A549 (cell line): ENCODE measurements around the gene KLK7. TPM values are rescaled to one million over a fixed set of nuclear protein-coding genes. Genes with fewer than 3 reads are reported as not detected.

Source experiments
- ATAC-seq, 2 experiments: fragments of 200-7000 bp in 1 of 2; fragments of >200 bp in 1 of 2; cut with Nextera tagmentation in 1 of 2; cut with Tn5 transposase in 1 of 2; 3 replicates each; pipeline versions ENCODE4 v1.8.0 to v1.9.1; 2018 to 2020; ENCODE audit warnings: mild to moderate bottlenecking in 1 of 2, moderate library complexity in 1 of 2
- CTCF ChIA-PET: fragments of 300-600 bp; sonication (Branson Sonifier 250); formaldehyde crosslinking; extraction: SDS; loops from one replicate; lab custom pipeline; 2021; ENCODE audit warnings: antibody characterized with exemption, inconsistent platforms; lab: Yijun Ruan, JAX
- POLR2A ChIA-PET: fragments of 350-600 bp; formaldehyde crosslinking; extraction: SDS; loops from one replicate; lab custom pipeline; 2021; ENCODE audit warnings: antibody characterized with exemption, inconsistent platforms; lab: Yijun Ruan, JAX
- DNase-seq, 2 experiments: peaks; one replicate each; pipeline versions ENCODE4 v3.0.0 to v3.0.0-alpha.2; 2011 to 2016; ENCODE audit warnings: low read depth in 1 of 2, low spot score in 1 of 2
- FAIRE-seq: peaks from 2 replicates; lab custom pipeline; 2011; peaks lifted over from hg19 to GRCh38; lab: Jason Lieb, UNC
- H3K27ac ChIP-seq, 2 experiments: fragments of >200 bp; sonication (Bioruptor Twin); formaldehyde crosslinking; 3 replicates each; pipeline ENCODE4 v1.5.1; 2016 to 2017
- H3K4me1 ChIP-seq: fragments of >200 bp; sonication (Bioruptor Twin); formaldehyde crosslinking; 3 replicates; pipeline ENCODE4 v1.6.1; 2016
- H3K4me2 ChIP-seq: fragments of >200 bp; sonication (Bioruptor Twin); formaldehyde crosslinking; 3 replicates; pipeline ENCODE4 v1.6.1; 2016
- H3K4me3 ChIP-seq: fragments of >200 bp; sonication (Bioruptor Twin); formaldehyde crosslinking; 3 replicates; pipeline ENCODE4 v1.5.1; 2016
- H3K9me3 ChIP-seq: fragments of >200 bp; sonication (Bioruptor Twin); formaldehyde crosslinking; 3 replicates; pipeline ENCODE4 v1.6.1; 2016
- ATOH8 ChIP-seq: fragments of 250-450 bp; sonication (Bioruptor Pico); IDR thresholded peaks from 2 replicates; pipeline ENCODE4 v1.5.0; 2020; ENCODE audit warnings: low read depth, mild to moderate bottlenecking, moderate library complexity
- CEBPB ChIP-seq, 2 experiments: fragments of >200 bp in 1 of 2; sonication (Bioruptor Twin) in 1 of 2; formaldehyde crosslinking in 1 of 2; IDR thresholded peaks; 2 replicates each; pipeline ENCODE4 v1.6.1; 2012 to 2016
- CHD2 ChIP-seq: fragments of 150-350 bp; IDR thresholded peaks from 2 replicates; pipeline ENCODE4 v1.6.1; 2014; ENCODE audit warnings: low read length; ENCODE audit not compliant: partially characterized antibody
- EP300 ChIP-seq, 2 experiments: fragments of >200 bp; sonication (Bioruptor Twin); formaldehyde crosslinking; IDR thresholded peaks; 2 replicates in 1 of 2; 3 replicates in 1 of 2; pipeline ENCODE4 v1.6.1; 2016 to 2017
- FOSB ChIP-seq: fragments of 250-450 bp; sonication (Bioruptor Pico); IDR thresholded peaks from 2 replicates; pipeline ENCODE4 v1.5.0; 2020; ENCODE audit warnings: mild to moderate bottlenecking, moderate library complexity
- FOSL2 ChIP-seq, 2 experiments: fragments of 450-650 bp in 1 of 2; fragments of >200 bp in 1 of 2; sonication (Bioruptor Twin) in 1 of 2; formaldehyde crosslinking; IDR thresholded peaks; 2 replicates each; pipeline versions ENCODE4 v1.5.0 to v1.6.1; 2016 to 2020; ENCODE audit warnings: mild to moderate bottlenecking in 1 of 2, moderate library complexity in 1 of 2
- FOXS1 ChIP-seq: fragments of 250-450 bp; sonication (Bioruptor Pico); IDR thresholded peaks from 2 replicates; pipeline ENCODE4 v1.5.0; 2020; ENCODE audit warnings: mild to moderate bottlenecking, moderate library complexity
- HOXB13 ChIP-seq: fragments of 250-450 bp; sonication (Bioruptor Pico); IDR thresholded peaks from 2 replicates; pipeline ENCODE4 v1.5.0; 2020; ENCODE audit warnings: low read depth, mild to moderate bottlenecking, moderate library complexity
- HOXB5 ChIP-seq: fragments of 250-450 bp; sonication (Bioruptor Pico); IDR thresholded peaks from 2 replicates; pipeline ENCODE4 v1.5.0; 2020; ENCODE audit warnings: mild to moderate bottlenecking, moderate library complexity
- KDM1A ChIP-seq: fragments of 200-600 bp; sonication (generic); IDR thresholded peaks from 2 replicates; pipeline ENCODE4 v1.6.1; 2016; ENCODE audit warnings: low read depth, mild to moderate bottlenecking
- MAFK ChIP-seq: fragments of 450-650 bp; IDR thresholded peaks from 2 replicates; pipeline ENCODE4 v1.6.1; 2014; ENCODE audit not compliant: partially characterized antibody
- MAX ChIP-seq: IDR thresholded peaks from 2 replicates; pipeline ENCODE4 v1.6.1; 2012
- MAZ ChIP-seq: fragments of 150-350 bp; IDR thresholded peaks from 2 replicates; pipeline ENCODE4 v1.6.1; 2014; ENCODE audit warnings: antibody characterized with exemption, low read depth, low read length, borderline replicate concordance
- MYC ChIP-seq: IDR thresholded peaks from 2 replicates; pipeline ENCODE4 v1.6.1; 2012; ENCODE audit warnings: mild to moderate bottlenecking, inconsistent platforms, low read length, improper control_type of control experiment, borderline replicate concordance
- POLR2A ChIP-seq: IDR thresholded peaks from 2 replicates; pipeline ENCODE4 v1.6.1; 2012; ENCODE audit warnings: mild to moderate bottlenecking, low read length
- POLR2AphosphoS2 ChIP-seq: conservative IDR thresholded peaks from 2 replicates; pipeline ENCODE4 v1.6.1; 2012; ENCODE audit warnings: low read length, improper control_type of control experiment, inconsistent platforms
- RAD21 ChIP-seq, 2 experiments: fragments of >200 bp in 1 of 2; sonication (Bioruptor Twin) in 1 of 2; formaldehyde crosslinking in 1 of 2; IDR thresholded peaks in 1 of 2; conservative IDR thresholded peaks in 1 of 2; 2 replicates in 1 of 2; 3 replicates in 1 of 2; pipeline ENCODE4 v1.6.1; 2012 to 2018; ENCODE audit warnings: inconsistent platforms in 1 of 2
- RCOR1 ChIP-seq: fragments of 150-350 bp; IDR thresholded peaks from 2 replicates; pipeline ENCODE4 v1.6.1; 2014; ENCODE audit warnings: antibody characterized with exemption, low read length, low read depth
- SMC3 ChIP-seq: fragments of >200 bp; sonication (Bioruptor Twin); formaldehyde crosslinking; IDR thresholded peaks from 3 replicates; pipeline ENCODE4 v1.6.1; 2018; ENCODE audit warnings: inconsistent platforms
- SREBF2 ChIP-seq: fragments of 450-650 bp; IDR thresholded peaks from 2 replicates; pipeline ENCODE4 v1.6.1; 2014; ENCODE audit warnings: mild to moderate bottlenecking, moderate library complexity
- TP53 ChIP-seq: fragments of 250-450 bp; sonication (Bioruptor Pico); IDR thresholded peaks from 2 replicates; pipeline ENCODE4 v1.5.0; 2021; ENCODE audit warnings: mild to moderate bottlenecking, moderate library complexity
- USF2 ChIP-seq: fragments of 450-650 bp; IDR thresholded peaks from 2 replicates; pipeline ENCODE4 v1.6.1; 2014; ENCODE audit warnings: antibody characterized with exemption
- ZFP36 ChIP-seq: fragments of 450-650 bp; IDR thresholded peaks from 2 replicates; pipeline ENCODE4 v1.6.1; 2014; ENCODE audit warnings: borderline replicate concordance; ENCODE audit not compliant: partially characterized antibody
- ZSCAN20 ChIP-seq: fragments of 250-450 bp; sonication (Bioruptor Pico); IDR thresholded peaks from 2 replicates; pipeline ENCODE4 v1.8.0; 2022; ENCODE audit warnings: mild to moderate bottlenecking, moderate library complexity
- WGBS: methylation state at CpG from one replicate; pipeline ENCODE4 v1.1.6; 2017; ENCODE audit errors: missing lambda C conversion rate; 5-methylcytosine and 5-hydroxymethylcytosine counted together
- polyA plus RNA-seq, 4 experiments: library from polyadenylated mRNA; depleted of rRNA in 3 of 4; stranded (reverse); fragments of >200 nt; fragmentation: RNase III in 1 of 4; extraction: RNeasy Plus Mini Kit Qiagen cat#74134 plus additional on column Dnase treatment in 1 of 4; gene quantifications; 2 replicates in 3 of 4; 3 replicates in 1 of 4; pipeline ENCODE4 v1.2.3, GENCODE V29; 2011 to 2017

The KLK7 gene
- polyA plus RNA-seq, 2 of the 4 experiments (the other 2 are of a cell fraction) = not detected

- ChIA-PET POLR2A (no interaction called here), CTCF (interaction anchor here (0.6 to 4.0 kb wide), 7 partner anchors 9 to 165 kb away, joined by 3 to 21 read pairs (median 3); no protein-coding TSS in a partner anchor)
- H3K4me3 ChIP-seq = peak overlapping the region; percentile 35
- TF ChIP-seq ZFP36 (no peak), CEBPB (IDR thresholded peaks at IDR 0.05) (no peak), POLR2A (no peak), RCOR1 (no peak), TP53 (no peak), SREBF2 (no peak), FOSL2 (IDR thresholded peaks at IDR 0.05) (no peak), FOSL2 (CRISPR knock-in tag; IDR thresholded peaks at IDR 0.05) (peak; percentile 62), FOXS1 (CRISPR knock-in tag) (no peak), USF2 (peak; percentile 64), CHD2 (no peak), FOSB (CRISPR knock-in tag) (no peak), HOXB13 (no peak), ZSCAN20 (CRISPR knock-in tag) (no peak), KDM1A (no peak), POLR2AphosphoS2 (no peak), MAFK (no peak), MAX (0 out of 2 replicates have a peak, but pooled peaks have one; percentile 35)
- no peaks in the 10 kb centered on the region for H3K9me3 ChIP-seq
- ATAC-seq (peak; percentile 74 to 89), DNase-seq (peak; percentile 92 to 94), FAIRE-seq (no peak)
- 36% methylated on average over 41 of the region's 42 CpGs for WGBS
- no peak overlapping the region for H3K27ac ChIP-seq
- peak overlapping the region; percentile 79 for H3K4me2 ChIP-seq
- H3K4me1 ChIP-seq = peaks cover 6% of the 10 kb centered on the region; the same call in 2 of the 3 replicates
These were observed 19.0 kb upstream of the KLK7 start for GRCh38 chr19:51002542-51003311.

- peak overlapping the region; percentile 79 for H3K4me2 ChIP-seq
- DNase-seq = no peak
These were observed 18.4 kb upstream of the KLK7 start for GRCh38 chr19:51002089-51002532.

More at GRCh38 chr19:51002089-51002532, 18.4 kb upstream of the KLK7 start:
- Histone ChIP-seq H3K4me3 (peak overlapping the region; percentile 35), H3K4me1 (peaks cover 6% of the 10 kb centered on the region; the same call in 2 of the 3 replicates), H3K27ac (no peak overlapping the region), H3K9me3 (no peaks in the 10 kb centered on the region)
- ChIA-PET CTCF (interaction anchor here (0.6 to 4.0 kb wide), 6 partner anchors 10 to 164 kb away, joined by 3 to 21 read pairs (median 4); no protein-coding TSS in a partner anchor), POLR2A (no interaction called here)
- WGBS = 22% methylated on average over 12 of the region's 12 CpGs
- TF ChIP-seq MAZ = no peak
- TF ChIP-seq EP300 (IDR thresholded peaks at IDR 0.05) = no peak
- no peak for TF ChIP-seq HOXB5
- no peak for TF ChIP-seq ATOH8
- no peak for TF ChIP-seq MAX
- TF ChIP-seq POLR2A = no peak
- no peak for TF ChIP-seq MYC
- TF ChIP-seq RAD21 (conservative IDR thresholded peaks at IDR 0.05 in 1 of 2, IDR thresholded peaks at IDR 0.05 in 1 of 2) = no peak
- no peak for TF ChIP-seq CHD2
- no peak for TF ChIP-seq ZSCAN20 (CRISPR knock-in tag)
- TF ChIP-seq SMC3 = no peak
- peak; percentile 22 to 30 for ATAC-seq
- no peak for FAIRE-seq
